GM12892 (cell line): ENCODE results near the gene SHC3.

Experiments
- POLR2A ChIP-seq: IDR thresholded peaks from 2 replicates; pipeline ENCODE4 v1.6.1; 2011; ENCODE audit warnings: low read depth, low read length, control low read depth
- TAF1 ChIP-seq: IDR thresholded peaks from 2 replicates; pipeline ENCODE4 v1.6.1; 2011; ENCODE audit warnings: low read depth, mild to moderate bottlenecking, control low read depth, low read length, borderline replicate concordance

DNA sequence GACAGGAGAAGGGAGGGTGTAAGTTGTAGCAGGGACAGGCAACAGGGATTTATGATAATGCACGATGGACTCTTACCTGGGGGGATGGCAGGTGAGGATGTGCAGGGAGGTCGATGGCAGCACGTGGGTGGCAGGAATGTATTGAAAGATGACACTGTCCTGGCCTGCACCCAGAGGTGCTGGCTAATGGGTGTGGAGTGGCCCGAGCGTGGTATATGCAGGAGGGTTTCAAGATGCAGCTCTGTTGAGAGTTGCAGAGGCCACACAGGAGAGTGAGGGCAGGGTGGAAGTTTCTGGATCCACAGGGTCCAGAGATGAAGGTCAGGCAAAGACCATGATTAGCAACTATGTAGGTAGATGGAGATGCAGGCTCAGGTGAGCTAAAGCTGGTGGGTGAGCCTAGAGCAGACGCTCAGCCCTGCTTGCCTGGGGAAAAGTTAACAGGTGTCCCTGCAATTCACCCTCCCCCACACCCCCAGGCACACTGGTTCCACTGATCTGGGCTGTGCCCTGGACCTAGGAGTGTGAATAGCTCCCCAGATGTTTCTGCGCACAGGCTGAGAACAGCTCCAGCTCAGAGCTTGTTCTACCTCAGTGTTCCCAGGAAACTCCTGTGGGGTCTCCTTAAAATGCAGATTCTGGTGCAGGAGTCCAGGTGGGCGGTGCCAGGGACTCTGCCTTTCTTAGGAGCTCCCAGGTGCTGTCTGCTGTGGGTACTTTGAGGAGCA is 208.8 kb downstream of the SHC3 start:
- no peak for TF ChIP-seq POLR2A
- TF ChIP-seq TAF1: no peak
